HG03095 (cell line): ENCODE data around the gene AGAP2.

ENCODE experiments used
- ATAC-seq: cut with Tn5 transposase; IDR thresholded peaks from one replicate; pipeline ENCODE4 v1.9.1; 2021; ENCODE audit warnings: moderate library complexity; ENCODE audit not compliant: unreplicated experiment

AGAP2 gene

GRCh38 chr12:57737467-57738460, 778 bp downstream of the AGAP2 start:
- ATAC-seq: no peak

GRCh38 chr12:57736741-57737466, 1.6 kb downstream of the AGAP2 start:
- ATAC-seq: no peak

DNA sequence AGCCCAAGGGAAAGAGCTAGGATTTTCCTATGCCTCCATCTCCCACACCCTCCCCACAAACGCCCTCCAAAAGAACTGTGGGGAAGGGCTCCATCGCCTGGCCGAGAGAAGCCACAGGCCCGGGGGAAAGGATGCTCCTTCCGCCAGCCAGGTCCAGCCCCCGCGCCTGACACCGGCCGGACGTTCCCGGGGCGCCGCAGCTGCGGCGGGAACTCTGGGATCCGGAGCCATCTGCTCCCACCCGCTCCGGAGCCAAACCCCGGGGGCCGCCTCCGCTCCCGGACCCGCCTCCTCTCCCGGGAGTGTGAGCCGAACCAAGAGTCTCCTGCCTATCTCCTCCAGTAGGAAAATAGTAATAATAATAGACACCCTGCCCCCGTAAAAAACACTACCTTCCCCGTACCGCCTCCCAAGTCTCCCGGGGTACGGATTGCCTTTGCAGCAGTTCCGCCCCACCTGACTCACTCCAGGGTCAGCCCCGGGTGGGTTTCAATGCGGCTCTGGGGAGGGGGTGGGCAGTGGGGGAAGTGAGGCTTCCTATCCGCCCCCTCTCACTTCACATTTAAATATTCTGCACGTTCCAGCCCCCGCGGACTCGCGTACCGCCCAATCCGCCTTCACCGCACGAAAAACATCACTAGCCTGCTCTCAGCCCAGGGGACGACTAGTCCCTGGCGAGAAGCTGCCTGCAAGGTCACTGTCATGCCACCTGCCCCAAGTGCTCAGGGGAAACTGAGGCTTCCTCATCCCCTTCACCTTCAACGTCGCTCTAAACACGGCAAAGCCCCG, 2.4 kb downstream of the AGAP2 start:
- ATAC-seq: no peak

- no peak for ATAC-seq
Measured at GRCh38 chr12:57735198-57735855, 3.2 kb downstream of the AGAP2 start.

DNA sequence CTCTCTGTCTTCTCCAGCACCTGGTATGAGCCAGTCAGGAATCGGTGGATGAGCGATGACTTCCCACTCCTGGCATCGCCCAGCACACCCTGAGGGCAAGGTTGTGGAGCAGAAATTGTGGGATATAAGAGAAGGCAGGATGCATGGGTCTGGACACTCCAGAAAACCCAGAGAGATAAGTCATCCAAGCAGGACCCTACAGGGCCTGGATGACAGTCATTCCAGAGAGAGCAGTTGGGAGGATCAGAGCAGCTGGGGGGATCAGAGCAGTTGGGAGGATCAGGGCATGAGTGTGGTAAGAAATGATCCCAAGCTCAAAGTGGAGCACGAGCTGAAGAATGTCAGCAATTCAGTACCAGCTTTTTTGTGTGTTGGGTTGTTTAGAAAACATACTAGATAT, 4.0 kb downstream of the AGAP2 start:
- no peak for ATAC-seq

DNA sequence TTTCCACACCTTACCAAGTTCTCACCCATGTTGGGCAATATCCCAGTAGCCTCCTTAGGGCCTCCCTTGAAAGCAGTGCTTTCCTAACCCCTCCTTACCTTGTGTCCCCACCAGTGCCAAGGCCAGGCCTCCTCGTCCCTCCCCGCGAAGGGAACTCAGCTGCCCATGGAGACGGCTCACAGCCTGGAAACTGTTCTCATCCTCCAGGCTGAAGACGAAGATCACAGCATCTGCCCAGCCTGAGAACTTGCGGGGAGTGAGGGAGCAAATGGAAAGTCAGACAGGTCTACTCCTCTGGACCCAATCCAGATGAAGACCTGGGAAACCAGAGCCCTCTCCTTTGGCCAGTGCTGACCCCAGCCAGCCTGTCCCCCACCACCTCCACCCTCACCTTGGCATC, 4.6 kb downstream of the AGAP2 start:
- no peak for ATAC-seq

- ATAC-seq: no peak
Measured at GRCh38 chr12:57732726-57733593, 5.6 kb downstream of the AGAP2 start.

GRCh38 chr12:57732270-57732669, 6.3 kb downstream of the AGAP2 start:
- no peak for ATAC-seq

DNA sequence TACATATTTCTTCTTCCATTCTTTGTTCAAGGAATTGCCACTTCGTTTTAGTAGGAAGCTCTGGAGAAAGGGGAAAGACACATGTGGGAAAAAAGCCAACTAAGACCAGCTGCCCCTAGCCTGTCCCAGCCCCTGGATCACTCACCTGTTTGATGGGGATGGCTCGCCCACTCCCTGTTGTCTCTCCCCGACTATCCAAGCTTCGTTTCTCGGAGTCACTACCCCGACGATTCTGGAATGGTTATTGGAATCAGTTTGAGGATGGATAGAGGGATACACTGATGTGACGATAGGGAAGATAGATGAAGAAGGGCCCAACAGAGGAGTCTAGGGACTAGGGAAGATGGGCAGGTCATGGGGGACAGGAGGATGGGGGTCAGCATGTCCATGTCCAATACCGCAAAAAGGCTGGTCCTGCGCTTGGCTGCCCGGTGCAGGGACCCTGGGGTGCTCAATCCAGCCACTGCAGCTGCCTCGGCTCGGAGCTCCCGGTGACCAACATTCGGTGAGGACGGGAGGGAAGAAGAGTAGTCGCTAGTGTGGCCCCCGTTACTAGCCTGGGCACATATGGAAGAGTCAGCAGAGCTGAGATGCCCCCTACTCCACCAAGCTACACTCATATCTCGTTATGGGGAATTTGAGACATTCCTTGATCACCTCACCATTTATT, 7.0 kb downstream of the AGAP2 start:
- ATAC-seq: no peak

DNA sequence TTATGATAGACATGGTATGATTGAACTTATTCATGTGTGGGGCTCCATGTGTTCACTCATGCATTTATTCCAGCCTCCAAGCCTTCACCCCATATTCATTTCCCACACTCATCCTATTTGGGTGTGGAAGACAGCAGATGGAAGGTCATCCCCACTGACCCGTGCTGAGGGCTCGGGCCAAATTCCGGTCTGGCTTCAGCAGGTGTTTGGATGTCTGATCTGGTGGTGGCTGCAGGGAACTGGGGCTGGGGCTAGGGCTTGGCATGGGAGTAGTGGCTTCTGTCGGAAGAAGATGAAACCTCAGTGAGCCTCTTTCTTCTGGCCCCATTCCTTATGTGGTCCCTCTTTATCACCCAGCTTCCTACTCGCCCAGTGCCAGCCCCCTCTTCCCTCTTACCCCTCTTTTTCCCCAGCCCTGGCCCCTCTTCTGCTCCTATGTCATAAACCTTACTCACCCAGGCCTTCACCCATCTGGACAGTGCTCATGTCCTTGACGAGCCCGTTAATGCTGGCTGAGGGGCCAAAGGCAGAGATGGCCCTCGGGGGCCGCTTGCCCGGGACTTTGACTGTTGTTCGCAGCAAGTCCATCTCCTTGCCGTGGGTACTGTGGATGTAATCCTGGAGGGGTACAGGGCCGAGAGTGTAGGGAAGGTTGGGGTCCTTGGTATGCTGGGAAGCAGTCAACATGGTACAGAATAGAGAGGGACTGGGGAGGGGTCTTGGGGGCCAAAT, 8.0 kb downstream of the AGAP2 start:
- ATAC-seq: no peak

DNA sequence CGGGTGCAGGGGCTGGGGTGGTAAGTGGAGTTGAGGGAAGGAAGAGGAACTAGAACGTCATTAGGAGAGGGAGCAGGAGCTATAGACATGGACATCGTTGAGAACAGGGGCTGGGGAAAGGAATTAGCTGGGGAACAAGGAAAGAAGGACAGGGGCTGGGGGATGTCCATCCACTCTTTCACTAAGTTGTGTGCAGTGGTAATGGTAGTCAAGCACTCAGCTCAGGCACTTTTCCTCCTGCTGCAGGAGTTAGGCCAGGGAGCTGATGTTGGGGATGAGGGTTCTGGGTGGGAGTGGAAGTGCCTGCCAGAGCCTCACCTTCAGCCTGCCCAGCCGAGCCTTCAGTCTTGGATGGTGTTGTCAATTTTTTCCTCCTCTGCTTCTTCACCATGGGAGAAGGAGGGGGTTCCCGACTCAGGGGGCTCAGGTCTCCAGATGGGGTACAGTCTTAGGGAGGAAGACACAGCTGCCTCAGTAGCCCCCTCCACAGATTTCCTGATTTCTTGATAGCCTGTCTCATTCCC, 9.2 kb downstream of the AGAP2 start:
- ATAC-seq: no peak

DNA sequence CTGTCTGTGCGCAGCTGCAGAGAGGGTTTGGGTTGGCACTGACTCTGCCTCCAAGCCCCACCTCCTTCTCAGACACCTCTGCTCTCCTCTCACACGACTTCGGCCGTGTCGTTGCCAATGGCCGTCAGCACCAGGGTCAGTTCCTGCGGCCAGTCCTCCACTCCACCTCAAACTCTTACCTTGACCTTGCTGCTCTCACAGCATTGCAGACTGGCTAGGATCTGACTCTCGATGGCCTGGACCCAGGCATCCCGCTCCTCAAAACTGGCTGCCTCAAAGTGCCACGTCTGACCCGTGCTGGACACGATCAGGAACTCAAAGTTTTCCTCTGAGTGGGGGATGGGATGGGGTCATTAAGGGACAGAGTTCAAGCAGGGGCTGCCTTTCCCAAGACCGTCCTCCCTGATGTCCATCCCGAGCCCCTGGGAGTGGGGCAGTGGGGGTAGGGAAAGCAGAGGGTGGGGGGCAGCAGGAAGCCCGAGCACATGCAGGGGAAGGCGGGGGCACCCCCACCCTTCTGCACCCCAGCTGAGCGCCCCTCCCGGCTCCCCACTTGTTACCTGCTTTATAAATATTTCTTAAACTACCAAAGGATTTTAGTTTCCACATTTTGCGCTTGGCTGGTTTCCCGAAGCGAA, 10.7 kb downstream of the AGAP2 start:
- no peak for ATAC-seq

- no peak for ATAC-seq
Measured at GRCh38 chr12:57726884-57727757, 11.4 kb downstream of the AGAP2 start.

DNA sequence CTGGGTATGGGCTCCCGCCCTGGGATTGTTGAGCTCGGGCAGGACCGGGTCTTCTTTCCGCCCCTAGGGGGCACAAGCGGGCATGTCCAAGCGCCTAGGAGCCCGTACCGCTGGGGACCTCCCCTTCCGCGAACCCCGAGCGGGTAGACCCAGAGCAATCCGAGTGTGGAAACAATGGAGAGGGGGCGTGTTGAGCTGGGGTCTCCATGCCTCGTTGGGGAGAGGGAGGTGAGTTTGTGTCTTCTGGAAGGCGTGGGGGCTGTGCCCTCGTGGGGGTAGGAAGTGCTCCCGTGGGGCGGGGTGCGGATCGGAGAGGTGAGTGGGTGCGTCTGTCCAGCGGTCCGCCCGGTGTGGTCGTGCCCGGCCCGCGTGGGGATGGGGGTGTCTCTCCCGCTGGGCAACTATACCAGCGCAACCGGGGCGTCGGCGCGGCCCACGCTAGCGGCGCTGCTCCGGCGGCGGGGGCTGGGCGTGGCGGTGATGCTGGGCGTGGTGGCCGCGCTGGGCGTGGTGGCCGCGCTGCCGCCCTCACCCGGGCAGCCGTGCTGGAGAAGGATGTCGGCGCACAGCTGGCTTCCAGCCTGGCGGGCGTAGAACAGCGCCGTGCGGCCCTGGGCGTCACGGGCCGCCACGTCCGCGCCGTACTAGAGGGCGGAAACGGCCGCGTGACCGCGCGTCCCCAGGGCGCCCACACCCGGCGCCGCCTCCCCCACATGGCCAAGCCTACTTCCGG, 12.2 kb downstream of the AGAP2 start:
- no peak for ATAC-seq

DNA sequence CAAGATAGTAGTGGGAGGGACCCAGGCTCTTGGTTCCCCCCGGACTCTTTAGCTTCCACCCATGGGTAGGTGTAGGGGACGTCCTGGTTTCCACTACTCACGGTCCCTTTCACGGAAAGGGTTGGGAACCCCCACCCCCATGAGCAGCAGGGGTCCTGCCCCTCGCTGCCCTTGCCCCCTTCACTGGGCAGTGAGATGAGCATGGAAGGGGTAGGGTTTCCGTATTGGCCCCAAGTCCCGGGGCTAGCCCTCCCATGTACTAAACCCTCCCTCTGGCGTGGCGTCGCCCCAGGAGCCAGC, 12.7 kb downstream of the AGAP2 start:
- ATAC-seq: no peak

- no peak for ATAC-seq
Measured at GRCh38 chr12:57724936-57725740, 13.4 kb downstream of the AGAP2 start.
